GM18861 (cell line): ENCODE results near the gene FOXI2.

Experiments used
- ATAC-seq: cut with Tn5 transposase; IDR thresholded peaks from one replicate; pipeline ENCODE4 v1.9.1; 2021; ENCODE audit not compliant: unreplicated experiment

Gene FOXI2

GRCh38 chr10:127740596-127740995, 3.6 kb downstream of the FOXI2 start:
- ATAC-seq, result no peak

DNA sequence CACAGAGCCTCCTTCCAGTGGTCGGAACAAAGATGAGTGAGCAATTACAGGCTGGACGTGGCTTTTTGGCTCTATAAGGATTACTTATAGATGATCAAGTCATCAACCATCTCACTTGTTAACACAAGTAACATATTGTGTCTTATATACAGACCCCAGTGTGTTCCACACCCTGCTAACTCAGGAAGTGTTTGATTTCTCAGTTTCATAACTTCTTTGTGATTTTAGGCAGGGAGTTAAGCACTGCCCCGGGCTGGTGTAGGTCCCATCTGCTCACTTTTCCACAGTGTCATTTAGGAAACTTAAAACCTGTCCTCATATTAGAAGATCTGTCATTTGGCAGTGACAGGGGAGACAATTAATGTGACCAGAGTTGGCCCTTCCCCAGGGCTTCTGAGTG, 6.2 kb downstream of the FOXI2 start:
- no peak for ATAC-seq

DNA sequence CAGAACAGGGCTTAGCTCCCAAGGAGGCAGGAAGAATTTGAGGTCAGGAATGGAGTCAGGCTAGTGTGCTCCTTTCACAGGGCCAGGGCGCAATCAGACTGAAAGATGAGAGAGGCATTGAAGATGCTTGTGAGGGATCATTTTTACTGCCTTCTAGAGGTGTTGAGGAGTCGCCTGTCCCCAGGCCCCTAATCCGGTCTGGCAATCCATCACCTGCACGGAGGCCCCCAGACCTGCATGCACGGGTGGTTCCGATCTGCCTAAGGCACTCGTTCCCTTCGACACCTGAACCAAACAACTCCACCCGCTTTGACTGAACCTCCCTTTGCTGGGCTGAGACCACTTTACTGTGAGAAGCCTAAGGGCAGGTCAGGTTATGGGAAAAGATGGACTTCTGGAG, 8.0 kb downstream of the FOXI2 start:
- ATAC-seq, result no peak

GRCh38 chr10:127745861-127746260, 8.9 kb downstream of the FOXI2 start:
- ATAC-seq, result no peak

GRCh38 chr10:127755753-127756152, 18.8 kb downstream of the FOXI2 start:
- ATAC-seq, result no peak

GRCh38 chr10:127756264-127756663, 19.3 kb downstream of the FOXI2 start:
- ATAC-seq, result no peak

DNA sequence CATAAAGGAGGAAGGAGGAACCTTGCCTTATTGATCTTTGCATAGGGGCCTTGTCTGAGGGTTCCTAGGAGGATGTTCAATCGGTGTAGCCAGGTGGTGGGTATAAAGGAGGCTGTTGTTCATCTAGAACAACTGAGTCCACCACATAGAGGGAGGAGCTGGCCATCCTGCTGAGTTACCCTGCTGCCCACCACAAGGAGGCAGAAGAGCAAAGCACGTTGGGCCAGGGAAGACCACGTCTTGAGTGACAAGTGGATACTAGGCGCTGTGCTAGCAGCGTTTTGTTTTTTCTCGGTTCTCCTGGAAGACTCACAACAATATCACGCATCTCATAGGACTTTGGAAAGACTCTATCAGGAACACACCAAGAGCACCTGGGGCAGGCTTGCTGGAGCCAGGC, 20.0 kb downstream of the FOXI2 start:
- no peak for ATAC-seq

GRCh38 chr10:127759276-127759675, 22.3 kb downstream of the FOXI2 start:
- no peak for ATAC-seq

- no peak for ATAC-seq
These were observed 25.9 kb downstream of the FOXI2 start for GRCh38 chr10:127762925-127763324.

DNA sequence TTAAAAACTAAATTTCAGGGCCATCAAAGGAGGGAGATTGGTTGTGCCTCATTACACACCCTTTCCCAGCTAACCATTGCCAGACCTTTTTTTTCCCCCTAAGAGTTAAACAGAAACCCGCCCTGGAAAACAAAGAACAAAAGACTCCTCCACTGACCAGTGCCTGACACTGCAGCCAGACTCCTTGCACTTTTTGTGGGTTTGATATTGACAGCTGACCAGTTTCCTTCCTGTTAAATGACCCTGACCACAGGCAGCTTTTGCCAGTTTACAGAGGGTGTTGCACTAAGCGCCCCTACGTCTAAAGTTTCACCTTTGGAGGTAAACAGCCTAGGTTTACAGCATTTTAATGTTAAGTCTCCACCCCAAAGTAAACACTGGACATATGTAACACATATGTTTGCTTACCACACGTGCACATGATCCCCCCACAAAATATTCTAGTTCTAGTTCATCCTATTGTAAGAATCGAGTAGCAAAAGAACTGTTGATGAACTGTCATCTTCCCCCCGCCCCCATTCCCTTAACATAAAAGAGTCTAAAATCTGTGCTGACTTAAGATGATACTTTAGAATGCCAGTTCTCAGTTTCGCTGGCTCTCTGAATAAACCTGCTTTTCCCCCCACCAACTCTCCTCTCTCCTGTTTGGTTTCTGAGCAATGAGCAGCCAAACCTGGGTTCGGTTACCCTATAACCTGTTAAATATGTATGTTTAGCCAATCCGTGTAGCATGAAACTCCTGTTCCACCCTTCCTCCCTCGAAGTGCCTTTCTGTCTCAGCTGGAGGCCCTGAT, 38.0 kb downstream of the FOXI2 start:
- ATAC-seq, result no peak

- ATAC-seq, result no peak
These were observed 39.8 kb downstream of the FOXI2 start for GRCh38 chr10:127776816-127777215.

GRCh38 chr10:127781412-127781811, 44.4 kb downstream of the FOXI2 start:
- no peak for ATAC-seq

DNA sequence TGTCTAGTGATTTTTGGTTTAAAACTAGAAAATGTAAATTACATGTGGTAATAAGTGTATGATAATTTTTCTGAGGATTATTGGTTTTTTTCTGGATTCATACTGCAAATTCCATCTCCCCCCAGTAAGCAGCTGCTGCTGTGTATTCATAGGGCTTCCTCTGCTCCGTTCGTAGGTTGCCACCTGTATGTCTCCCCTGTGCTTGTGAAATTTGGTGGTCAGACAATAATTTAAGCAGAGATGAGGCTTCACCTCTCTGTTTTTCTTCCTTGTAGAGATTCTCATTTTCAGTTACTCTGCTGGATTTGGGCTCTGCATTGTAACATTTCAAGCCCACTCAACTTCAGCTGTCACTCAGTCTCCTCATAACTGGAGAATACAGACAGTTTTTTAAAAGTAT, 50.9 kb downstream of the FOXI2 start:
- ATAC-seq, result no peak

DNA sequence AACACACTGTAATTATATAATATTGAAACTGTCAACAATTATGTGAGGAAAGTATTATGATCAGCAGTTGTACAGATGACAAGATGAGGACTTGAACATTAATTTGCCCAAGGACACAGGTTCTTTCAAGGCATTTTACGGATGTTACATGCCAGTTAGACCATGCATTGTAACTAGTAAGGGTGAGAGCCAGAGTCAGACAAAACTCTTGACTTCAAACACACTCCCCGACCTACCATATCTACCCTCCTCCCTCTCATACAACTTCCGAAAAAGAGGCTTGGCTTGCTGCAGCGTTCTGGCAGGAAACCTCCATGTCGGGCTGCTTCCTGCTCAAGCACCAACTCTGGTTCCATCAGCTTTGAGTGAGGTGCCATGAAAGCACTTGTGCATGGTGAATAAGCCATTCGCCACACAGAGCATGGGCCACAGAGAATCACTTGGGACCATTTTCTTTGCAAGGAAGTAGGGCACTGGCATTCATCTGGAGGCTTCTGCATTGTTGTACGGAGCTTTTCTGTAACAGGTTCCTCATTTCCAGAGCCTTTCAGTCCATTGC, 53.2 kb downstream of the FOXI2 start:
- no peak for ATAC-seq
